ENCODE measurements around the gene AXIN1.

DNA sequence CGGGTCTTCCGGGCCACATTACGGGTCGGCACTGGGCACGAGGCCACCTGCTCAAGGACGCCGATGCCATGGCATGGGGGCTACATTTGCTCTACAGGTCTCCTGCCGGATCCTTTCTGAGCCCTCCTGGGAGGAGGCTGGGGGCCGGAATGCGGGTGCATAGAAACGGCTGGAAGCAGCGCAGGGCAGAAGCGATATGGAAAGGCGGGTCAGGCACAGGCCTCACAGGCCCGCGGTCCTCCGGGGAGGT lies 28.4 kb downstream of the AXIN1 start:
- TF ChIP-seq, protein P1, sequence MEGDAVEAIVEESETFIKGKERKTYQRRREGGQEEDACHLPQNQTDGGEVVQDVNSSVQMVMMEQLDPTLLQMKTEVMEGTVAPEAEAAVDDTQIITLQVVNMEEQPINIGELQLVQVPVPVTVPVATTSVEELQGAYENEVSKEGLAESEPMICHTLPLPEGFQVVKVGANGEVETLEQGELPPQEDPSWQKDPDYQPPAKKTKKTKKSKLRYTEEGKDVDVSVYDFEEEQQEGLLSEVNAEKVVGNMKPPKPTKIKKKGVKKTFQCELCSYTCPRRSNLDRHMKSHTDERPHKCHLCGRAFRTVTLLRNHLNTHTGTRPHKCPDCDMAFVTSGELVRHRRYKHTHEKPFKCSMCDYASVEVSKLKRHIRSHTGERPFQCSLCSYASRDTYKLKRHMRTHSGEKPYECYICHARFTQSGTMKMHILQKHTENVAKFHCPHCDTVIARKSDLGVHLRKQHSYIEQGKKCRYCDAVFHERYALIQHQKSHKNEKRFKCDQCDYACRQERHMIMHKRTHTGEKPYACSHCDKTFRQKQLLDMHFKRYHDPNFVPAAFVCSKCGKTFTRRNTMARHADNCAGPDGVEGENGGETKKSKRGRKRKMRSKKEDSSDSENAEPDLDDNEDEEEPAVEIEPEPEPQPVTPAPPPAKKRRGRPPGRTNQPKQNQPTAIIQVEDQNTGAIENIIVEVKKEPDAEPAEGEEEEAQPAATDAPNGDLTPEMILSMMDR (IDR thresholded peaks at IDR 0.05) = no peak
- TF ChIP-seq POLR2A (IDR thresholded peaks at IDR 0.05) (no peak), EP300 (IDR thresholded peaks at IDR 0.05) (no peak)
